B cell (primary cell): Measurements from ENCODE around the gene STS.

Source experiments
- CTCF ChIP-seq: fragments of 200-600 bp; IDR thresholded peaks from one replicate; pipeline ENCODE4 v1.8.0; 2022; ENCODE audit warnings: antibody characterized with exemption, mild to moderate bottlenecking
- EZH2 ChIP-seq: IDR thresholded peaks from 2 replicates; pipeline ENCODE4 v1.6.1; 2012; ENCODE audit warnings: borderline replicate concordance, low read depth, mild to moderate bottlenecking, moderate library complexity, low read length; ENCODE audit not compliant: insufficient read depth, poor library complexity, severe bottlenecking

GRCh38 chrX:7169627-7170026 is 22.1 kb downstream of the STS start:
- TF ChIP-seq CTCF = no peak
- TF ChIP-seq EZH2 = no peak
